Activated effector memory CD4-positive, alpha-beta T cell treated with anti-CD3 and anti-CD28 coated beads, Interleukin-2, amount 50 U/mL, for 16 hours (primary cell): ENCODE measurements around the gene DES.
A peak's percentile ranks its signal among the peaks of the same experiment; 100 is the strongest.

Source experiments
- DNase-seq: peaks from one replicate; pipeline ENCODE4 v3.0.0-alpha.2; 2020

The DES gene

DNA sequence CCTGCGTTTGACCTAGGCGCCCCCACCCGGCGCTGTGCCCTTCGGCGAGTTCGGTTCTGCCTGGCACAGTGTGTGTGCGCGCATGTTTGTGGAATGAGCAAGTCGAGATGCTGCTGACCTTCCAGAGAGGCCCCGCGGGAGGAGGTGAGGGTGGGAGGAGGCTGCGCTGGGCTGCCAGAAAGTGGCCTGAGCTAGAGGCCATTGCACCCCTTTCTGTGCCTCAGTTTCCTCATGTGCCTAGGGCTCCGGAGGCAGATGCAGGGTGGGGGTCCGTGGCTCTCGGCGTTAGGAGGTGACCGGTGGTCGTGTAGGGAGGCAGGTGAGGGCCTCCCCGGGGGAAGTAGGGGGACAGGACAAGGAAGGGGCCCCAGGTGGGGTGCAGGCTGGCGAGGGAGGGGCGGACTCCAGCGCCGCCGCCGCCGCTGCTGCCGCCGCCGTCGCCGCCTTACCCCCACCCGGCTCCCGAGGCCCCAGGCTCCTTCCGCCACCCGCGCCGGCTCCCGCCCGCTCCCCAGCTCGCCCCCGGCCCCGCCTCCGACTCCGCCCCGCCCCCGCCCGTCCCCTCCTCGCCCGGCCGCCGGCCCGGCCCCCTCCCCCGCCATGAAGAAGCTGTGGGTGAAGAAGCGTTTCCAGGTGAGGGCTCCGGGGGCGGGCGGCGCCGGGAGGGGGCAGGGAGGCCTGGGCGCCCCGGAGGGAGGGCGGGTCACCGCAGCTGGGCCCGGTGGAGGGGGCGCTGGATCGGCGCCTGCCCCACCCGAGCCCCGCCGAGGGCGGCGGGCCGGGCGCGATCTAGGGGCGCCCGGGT, 23.5 kb downstream of the DES start:
- DNase-seq: peak; percentile 83

DNA sequence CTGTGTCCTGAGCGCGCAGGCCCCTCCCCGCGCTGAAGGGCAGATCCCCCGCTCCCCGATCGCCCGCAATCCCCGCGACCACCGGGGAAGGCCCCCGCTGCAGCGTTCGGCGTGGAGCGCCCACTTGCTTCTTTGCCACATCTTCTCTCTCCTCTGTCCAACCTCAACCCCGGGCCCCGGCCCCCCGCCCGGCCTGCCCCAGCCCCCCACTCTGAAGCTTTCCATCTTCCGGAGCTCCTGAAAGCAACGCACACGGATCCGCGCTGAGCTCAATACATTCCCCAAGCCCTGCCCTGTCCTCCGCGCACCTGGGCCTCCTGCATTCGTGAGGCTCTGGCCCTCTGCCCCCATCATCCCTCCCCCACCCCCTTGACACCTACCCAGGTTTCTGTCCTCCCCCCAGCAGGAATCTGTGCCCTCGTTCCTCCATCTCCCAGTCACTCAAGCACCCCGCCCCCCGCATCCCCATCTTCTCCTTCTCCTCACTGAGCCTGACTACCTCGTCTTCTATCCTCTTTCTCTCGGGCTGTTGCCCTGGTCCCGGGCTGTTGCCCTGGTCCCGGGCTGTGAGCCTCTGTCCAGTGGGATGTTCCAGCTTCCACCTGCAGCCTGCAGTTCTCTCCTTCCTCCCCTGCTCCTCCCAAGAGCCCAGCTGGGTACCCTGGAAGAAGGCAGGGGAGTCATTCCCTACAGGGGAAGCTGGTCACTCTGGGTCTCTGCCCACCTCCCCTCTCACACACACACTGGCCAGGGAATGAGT, 24.3 kb downstream of the DES start:
- no peak for DNase-seq

- DNase-seq: no peak
Measured at GRCh38 chr2:219443016-219443696, 25.0 kb downstream of the DES start.

DNA sequence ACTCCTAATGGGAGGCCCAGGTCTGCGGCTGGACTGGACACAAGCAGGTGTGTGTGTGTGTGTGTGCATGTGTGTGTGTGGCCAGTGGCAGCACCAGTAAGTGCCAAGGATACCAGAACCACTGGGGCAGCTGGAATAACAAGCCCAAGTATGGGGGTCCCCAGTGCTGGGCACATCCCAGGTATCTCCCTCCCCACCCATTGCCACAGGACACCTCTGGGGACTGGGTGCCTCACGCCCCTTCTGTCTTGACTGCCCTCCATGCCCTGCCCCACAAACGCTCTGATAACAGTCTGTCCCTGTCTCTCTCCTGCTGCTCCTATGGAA, 25.5 kb downstream of the DES start:
- no peak for DNase-seq

DNA sequence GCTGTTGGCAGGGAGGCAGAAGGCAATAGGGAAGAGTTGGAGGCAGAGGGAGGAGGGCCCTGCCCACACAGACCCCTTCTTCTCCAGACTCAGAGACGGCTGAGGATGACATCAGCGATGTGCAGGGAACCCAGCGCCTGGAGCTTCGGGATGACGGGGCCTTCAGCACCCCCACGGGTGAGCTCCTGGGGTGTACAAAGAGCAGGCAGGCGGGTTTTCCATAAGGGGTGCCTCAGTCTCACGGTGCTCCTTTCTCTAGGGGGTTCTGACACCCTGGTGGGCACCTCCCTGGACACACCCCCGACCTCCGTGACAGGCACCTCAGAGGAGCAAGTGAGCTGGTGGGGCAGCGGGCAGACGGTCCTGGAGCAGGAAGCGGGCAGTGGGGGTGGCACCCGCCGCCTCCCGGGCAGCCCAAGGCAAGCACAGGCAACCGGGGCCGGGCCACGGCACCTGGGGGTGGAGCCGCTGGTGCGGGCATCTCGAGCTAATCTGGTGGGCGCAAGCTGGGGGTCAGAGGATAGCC, 26.5 kb downstream of the DES start:
- no peak for DNase-seq

- DNase-seq: no peak
Measured at GRCh38 chr2:219445220-219445640, 27.1 kb downstream of the DES start.

DNA sequence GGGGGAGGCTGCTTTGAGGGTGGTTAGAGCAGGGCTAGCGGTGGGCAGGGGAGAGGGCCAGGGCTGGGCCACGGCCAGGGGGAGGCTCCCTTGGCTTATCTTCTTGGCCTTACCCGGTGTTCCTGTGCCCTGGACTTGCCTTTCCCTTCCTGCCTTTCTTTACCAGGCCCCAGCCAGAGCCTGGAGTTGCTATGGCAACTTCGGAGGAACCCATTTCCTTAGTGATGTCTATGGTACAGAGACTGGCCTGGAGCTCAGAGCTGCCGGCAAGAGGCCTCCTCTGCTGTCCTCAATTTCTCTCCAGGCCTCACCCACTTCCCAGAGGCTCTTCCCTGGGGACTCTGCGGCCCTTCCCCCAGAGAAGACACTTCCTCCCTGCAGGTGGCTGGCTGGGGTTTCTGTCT, 27.9 kb downstream of the DES start:
- DNase-seq: no peak

DNA sequence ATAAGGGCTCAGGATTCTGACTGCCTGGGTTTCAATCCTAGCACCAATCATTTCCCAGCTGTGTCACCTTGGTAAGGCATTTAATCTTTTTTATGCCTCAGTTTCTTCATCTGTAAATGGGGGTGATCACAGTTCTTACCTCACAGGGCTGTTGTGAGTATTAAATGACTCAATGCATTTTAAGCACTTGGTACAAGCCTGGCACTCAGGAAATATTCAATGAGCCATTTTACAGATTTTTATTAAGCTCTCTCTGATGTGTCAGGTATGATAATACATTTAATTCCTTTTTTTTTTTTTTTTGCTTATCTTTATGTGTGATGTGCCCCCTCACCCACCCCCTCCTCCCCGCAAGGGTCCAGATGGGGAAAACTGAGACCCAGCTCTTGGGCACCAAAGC, 28.5 kb downstream of the DES start:
- no peak for DNase-seq

- no peak for DNase-seq
Measured at GRCh38 chr2:219447242-219448098, 29.3 kb downstream of the DES start.

- no peak for DNase-seq
Measured at GRCh38 chr2:219448099-219448775, 30.1 kb downstream of the DES start.

- DNase-seq: no peak
Measured at GRCh38 chr2:219448776-219449341, 30.7 kb downstream of the DES start.

DNA sequence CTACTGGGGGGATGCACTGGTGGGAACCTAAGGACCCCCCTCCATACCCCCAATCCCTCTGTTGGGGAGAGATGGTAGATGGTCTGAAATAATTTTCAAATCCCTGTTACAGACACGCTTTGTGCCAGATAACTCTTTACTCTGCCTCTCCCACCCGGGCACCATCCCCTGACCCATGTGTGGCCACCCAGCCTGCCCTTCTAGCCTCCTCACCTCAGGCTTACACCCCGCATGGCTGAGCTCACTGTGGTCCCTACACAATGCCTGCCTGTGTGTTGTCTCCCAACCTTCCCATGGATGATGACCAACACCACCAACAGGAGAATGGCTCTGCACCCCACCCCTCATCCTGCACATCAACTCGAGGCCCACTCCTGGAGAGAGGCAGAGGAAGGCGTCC, 31.4 kb downstream of the DES start:
- no peak for DNase-seq

- no peak for DNase-seq
Measured at GRCh38 chr2:219451661-219452360, 33.6 kb downstream of the DES start.

GRCh38 chr2:219452361-219453317, 34.5 kb downstream of the DES start:
- no peak for DNase-seq

DNA sequence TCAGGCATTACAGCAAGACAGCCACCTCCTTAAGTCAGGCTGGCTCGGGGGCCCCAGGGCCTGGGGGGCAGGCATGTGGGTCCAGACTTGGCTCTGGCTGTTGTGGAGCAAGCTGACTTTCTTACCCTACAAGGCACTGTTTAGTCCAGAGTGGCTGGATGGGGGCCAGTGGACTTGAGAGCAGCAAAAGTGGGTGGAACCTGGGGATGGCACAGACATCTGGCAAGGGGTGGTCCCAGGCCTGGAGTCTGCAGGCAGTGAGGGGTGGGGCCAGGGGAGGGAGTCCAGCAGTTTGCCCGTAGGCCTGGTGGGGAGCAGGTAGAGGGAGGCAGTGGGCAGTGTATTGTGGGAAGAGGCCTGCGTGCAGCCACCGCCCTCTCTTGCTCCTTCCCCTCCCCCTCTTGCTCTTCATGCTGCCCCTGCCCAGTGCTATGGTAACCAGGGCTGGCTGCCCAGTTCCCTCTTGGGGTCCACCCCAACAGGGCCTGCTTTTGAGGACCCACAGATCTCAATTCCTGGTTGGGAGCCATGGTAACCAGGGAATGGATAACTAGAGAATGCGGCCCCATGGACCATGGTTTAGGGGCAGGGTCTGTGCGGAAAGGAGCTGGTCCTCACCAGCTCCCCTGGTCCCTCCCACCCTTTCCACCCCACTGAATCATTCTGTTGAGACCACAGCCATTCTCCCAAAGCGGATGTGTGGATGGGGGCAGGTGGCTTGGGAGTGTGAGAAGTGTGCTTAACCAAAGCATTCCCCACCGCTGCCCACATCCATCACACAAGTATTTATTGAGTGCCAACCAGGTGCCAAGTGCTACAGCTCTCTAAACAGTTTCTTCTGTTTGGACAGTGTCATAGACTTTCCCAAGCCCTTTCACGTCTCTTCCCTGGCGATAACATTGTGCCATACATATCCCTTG, 35.8 kb downstream of the DES start:
- DNase-seq: no peak

- no peak for DNase-seq
Measured at GRCh38 chr2:219455581-219455980, 37.4 kb downstream of the DES start.

GRCh38 chr2:219457784-219458369, 39.7 kb downstream of the DES start:
- no peak for DNase-seq

- no peak for DNase-seq
Measured at GRCh38 chr2:219458996-219459395, 40.8 kb downstream of the DES start.
